Measurements from ENCODE around the gene PIGU.
"Not testable (repeated sequence)": the region's sequence is repeated elsewhere in the genome, so short reads cannot be mapped to it uniquely, and the experiment has no call there.

The PIGU gene, protein sequence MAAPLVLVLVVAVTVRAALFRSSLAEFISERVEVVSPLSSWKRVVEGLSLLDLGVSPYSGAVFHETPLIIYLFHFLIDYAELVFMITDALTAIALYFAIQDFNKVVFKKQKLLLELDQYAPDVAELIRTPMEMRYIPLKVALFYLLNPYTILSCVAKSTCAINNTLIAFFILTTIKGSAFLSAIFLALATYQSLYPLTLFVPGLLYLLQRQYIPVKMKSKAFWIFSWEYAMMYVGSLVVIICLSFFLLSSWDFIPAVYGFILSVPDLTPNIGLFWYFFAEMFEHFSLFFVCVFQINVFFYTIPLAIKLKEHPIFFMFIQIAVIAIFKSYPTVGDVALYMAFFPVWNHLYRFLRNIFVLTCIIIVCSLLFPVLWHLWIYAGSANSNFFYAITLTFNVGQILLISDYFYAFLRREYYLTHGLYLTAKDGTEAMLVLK

DNA sequence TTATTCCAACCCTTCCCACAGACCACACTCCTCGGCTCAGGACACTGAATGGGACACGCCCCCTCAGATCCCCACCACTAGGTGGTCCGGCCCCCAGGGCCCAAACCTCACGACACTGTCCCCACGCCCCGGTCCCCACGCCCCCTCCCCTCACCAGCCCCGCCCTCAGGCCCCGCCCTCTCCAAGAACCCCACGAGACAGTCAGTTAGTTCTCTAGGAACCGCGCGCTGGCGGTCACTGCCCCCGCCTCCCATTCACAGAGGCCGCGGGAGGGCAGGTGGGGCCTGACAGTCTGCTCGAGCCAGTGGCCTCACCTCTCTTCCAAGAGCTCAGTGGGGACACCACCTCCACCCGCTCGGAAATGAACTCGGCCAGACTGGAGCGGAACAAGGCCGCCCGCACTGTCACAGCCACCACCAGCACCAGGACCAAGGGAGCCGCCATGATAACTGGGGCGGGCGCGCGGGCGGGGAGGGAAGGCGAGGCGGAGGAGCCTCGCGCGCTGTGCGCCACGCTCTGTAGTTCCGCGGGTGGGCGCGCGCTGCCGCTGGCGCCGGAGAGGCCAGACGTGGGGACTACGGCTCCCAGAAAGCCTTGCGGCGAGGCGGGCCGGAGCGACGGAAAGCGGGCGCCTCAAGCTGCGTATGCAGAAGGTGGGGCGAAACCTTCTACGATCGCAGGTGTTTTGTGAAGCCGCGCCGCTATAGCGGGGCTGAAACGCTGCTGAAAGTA lies at the start of gene PIGU:
PIGU (minus strand) TSS at position 451 of the 732 bp plus-strand sequence; CDS start at position 444, 7 bp downstream.
- TF ChIP-seq, protein P1, sequence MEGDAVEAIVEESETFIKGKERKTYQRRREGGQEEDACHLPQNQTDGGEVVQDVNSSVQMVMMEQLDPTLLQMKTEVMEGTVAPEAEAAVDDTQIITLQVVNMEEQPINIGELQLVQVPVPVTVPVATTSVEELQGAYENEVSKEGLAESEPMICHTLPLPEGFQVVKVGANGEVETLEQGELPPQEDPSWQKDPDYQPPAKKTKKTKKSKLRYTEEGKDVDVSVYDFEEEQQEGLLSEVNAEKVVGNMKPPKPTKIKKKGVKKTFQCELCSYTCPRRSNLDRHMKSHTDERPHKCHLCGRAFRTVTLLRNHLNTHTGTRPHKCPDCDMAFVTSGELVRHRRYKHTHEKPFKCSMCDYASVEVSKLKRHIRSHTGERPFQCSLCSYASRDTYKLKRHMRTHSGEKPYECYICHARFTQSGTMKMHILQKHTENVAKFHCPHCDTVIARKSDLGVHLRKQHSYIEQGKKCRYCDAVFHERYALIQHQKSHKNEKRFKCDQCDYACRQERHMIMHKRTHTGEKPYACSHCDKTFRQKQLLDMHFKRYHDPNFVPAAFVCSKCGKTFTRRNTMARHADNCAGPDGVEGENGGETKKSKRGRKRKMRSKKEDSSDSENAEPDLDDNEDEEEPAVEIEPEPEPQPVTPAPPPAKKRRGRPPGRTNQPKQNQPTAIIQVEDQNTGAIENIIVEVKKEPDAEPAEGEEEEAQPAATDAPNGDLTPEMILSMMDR (IDR thresholded peaks at IDR 0.05; ENCODE audit: low read depth, low read length): no peak

DNA sequence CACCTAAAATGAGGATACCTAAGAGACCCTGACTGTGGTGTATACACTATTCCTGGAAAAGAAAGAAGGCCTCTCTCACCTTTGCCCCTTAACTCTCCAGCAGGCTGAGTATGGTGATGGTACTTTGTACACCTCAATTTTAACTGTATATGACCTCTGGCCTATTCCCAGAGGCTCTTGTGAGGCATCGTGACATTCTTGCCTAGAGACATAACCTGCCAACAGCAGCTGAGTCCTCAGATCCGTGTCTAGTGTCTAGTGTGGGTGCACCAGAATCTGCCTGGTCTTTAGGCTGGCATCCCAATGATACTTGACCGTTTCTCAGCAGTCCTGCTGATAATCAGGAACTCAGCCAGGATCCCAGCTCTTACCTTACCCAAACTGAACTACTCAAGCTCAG lies 47.3 kb upstream of the PIGU start:
- no peak overlapping the region for H3K4me3 ChIP-seq (ENCODE audit: low read depth, low read length)
- TF ChIP-seq, protein P1 (IDR thresholded peaks at IDR 0.05; ENCODE audit: low read depth, low read length): no peak

More for the DNA sequence above, at the start of gene PIGU:
- peak within 1 kb of the TSS; percentile 76 for H3K4me3 ChIP-seq (ENCODE audit: low read depth, low read length)

DNA sequence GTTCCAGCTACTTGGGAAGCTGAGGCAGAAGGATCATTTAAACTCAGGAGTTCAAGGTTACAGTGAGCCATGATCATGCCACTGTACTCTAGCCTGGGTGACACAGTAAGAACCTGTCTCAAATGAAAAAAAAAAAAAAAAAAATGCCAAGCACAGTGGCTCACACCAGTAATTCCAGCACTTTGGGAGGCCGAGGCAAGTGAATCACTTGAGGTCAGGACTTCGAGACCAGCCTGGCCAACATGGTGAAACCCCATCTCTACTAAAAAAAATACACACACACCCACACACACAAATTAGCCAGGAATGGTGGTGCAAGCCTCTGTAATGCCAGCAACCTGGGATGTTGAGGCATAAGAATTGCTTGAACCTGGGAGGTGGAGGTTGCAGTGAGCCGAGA lies 45.7 kb upstream of the PIGU start:
- not testable (repeated sequence) for H3K4me3 ChIP-seq (ENCODE audit: low read depth, low read length)

DNA sequence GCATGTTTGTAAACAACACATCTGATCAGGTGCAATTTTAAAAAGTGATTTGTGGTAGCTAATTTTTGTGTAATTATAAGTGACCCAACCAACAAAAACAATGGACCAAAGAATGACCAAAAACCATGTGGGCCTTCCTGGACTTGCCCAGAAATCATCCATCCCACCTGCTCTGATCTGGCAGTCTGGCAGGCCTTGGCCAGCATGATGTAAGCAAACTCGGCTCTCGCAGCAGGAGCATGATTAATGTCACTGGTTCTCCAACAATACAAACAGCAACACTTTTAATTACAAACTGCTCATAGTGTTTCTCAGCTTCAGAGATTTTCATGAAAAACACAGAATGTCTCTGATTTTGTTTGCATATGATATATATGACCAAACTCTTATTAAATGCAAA lies 43.4 kb upstream of the PIGU start:
- no peak overlapping the region for H3K4me3 ChIP-seq (ENCODE audit: low read depth, low read length)
- TF ChIP-seq, protein P1 (IDR thresholded peaks at IDR 0.05; ENCODE audit: low read depth, low read length): no peak

DNA sequence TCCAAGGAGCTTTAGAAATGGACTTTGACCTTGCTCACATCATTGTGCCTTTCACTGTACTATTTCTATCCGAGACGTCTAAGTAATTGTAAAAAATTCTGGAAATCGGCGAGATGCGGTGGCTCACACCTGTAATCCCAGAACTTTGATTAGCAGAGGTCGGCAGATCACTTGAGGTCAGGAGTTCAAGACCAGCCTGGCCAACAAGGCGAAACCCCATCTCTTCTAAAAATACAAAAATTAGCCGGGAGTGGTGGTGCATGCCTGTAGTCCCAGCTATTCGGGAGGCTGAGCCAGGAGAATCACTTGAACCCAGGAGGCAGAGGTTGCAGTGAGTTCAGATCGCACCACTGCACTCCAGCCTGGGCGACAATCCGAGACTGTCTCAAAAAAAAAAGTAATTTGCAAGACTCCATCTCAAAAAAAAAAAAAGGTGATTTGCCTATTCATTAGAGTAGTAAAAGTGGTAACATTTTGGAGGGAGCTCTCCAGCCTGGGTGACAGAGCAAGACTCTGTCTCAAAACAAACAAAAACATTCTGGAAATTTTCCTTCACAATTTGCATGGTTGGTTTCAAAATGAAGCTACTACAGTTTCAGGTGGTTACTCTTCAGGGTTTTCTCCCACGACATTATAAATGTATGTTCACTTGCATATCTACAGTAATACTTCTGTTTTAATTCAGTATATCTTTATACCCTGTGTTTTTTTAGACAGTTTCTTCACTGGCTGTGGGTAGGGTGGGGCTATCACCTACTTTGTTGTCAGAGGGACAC lies 42.5 kb upstream of the PIGU start:
- not testable (repeated sequence) for H3K4me3 ChIP-seq (ENCODE audit: low read depth, low read length)

DNA sequence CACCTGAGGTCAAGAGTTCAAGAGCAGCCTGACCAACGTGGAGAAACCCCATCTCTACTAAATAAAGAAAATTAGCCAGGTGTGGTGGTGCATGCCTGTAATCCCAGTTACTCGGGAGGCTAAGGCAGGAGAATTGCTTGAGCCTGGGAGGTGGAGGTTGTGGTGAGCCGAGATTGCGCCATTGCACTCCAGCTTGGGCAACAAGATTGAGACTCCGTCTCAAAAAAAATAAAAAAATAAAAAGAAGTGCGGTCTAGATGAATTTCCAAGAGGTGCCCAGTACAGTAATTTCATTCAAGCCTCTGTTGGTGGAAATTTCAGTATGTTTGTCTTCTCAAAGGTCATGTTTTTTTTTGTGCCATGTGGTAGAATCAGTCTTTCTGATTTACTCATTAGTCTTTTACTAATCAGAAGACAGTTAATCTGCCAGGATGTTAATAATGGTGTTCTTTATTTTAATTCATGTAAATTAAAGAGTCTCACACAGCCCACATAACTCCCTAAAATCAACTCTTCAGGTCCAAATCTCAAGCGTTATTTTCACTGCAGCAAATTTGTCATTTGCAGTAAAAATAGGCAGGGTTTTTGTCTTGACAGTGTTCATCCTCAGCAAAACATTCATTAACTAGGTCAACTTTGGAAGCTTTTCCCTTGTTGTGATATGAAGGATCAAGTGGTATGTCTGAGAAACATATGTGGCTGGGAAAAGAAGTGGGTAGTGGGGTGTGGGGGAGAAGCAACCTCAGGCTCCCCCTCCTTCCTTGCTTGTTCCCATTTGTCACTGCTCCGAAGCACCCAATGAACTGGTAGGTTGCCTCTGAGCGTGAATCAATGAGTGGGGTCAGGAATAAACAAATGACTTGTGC lies 40.6 kb upstream of the PIGU start:
- TF ChIP-seq, protein P1 (IDR thresholded peaks at IDR 0.05; ENCODE audit: low read depth, low read length): no peak
- no peak overlapping the region for H3K4me3 ChIP-seq (ENCODE audit: low read depth, low read length)

DNA sequence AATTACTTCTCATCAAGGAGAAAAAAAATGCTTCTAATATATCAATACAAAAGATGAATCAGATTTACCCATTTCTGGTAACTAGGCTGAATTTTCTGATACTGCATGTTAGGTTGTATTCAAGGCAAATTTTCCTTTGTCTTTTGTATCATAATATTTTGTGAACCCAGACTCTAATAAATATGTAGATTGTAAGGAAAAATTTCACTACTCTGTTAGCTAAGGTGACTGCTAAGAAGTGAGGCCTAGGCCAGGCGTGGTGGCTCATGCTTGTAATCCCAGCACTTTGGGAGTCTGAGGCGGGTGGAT lies 40.0 kb upstream of the PIGU start:
- TF ChIP-seq, protein P1 (IDR thresholded peaks at IDR 0.05; ENCODE audit: low read depth, low read length): no peak
- no peak overlapping the region for H3K4me3 ChIP-seq (ENCODE audit: low read depth, low read length)

All from WI38 (cell line).